Progenitor cell of endocrine pancreas (in vitro differentiated cells): Measurements from ENCODE around the gene SOWAHC. TPM values are rescaled to one million over a fixed set of nuclear protein-coding genes. Genes with fewer than 3 reads are reported as not detected.

Experiments
- DNase-seq: peaks from one replicate; pipeline ENCODE4 v3.0.0; 2021; ENCODE audit warnings: low spot score; ENCODE audit not compliant: unreplicated experiment
- H3K27ac Mint-ChIP-seq: 2 replicates; pipeline ENCODE4 v1.8.0; 2021; ENCODE audit warnings: mild to moderate bottlenecking, moderate library complexity, mixed read lengths
- H3K27me3 Mint-ChIP-seq: 2 replicates; pipeline ENCODE4 v1.8.0; 2021; ENCODE audit warnings: mixed read lengths
- H3K36me3 Mint-ChIP-seq: 2 replicates; pipeline ENCODE4 v1.8.0; 2022; ENCODE audit warnings: mixed read lengths; ENCODE audit not compliant: insufficient read depth
- H3K4me1 Mint-ChIP-seq: 2 replicates; pipeline ENCODE4 v1.8.0; 2021; ENCODE audit warnings: low read depth, mixed read lengths
- H3K4me3 Mint-ChIP-seq: 2 replicates; pipeline ENCODE4 v1.8.0; 2021; ENCODE audit warnings: low read depth, mild to moderate bottlenecking, moderate library complexity, mixed read lengths
- H3K9me3 Mint-ChIP-seq: 2 replicates; pipeline ENCODE4 v1.8.0; 2021; ENCODE audit warnings: low read depth, mixed read lengths
- CTCF ChIP-seq: fragments of 200-600 bp; sonication (generic); IDR thresholded peaks from one replicate; pipeline ENCODE4 v1.5.0; 2021; ENCODE audit warnings: antibody characterized with exemption, mild to moderate bottlenecking; ENCODE audit not compliant: unreplicated experiment
- total RNA-seq: library from RNA; stranded (reverse); gene quantifications from 2 replicates; pipeline ENCODE4 v1.2.1, GENCODE V29; 2021

SOWAHC gene
- total RNA-seq, 1 donor from 2014 or later = 12.1 TPM

GRCh38 chr2:109644571-109645275, 30.6 kb downstream of the SOWAHC start:
- H3K27me3 Mint-ChIP-seq = no peaks in the 10 kb centered on the region
- peaks cover 28% of the 10 kb centered on the region for H3K4me1 Mint-ChIP-seq
- H3K36me3 Mint-ChIP-seq = no peaks in the 10 kb centered on the region
- DNase-seq = peak; percentile 17
- TF ChIP-seq CTCF = no peak
- H3K27ac Mint-ChIP-seq = peak overlapping the region; percentile 86
- peak overlapping the region; percentile 55 for H3K4me3 Mint-ChIP-seq
- no peaks in the 10 kb centered on the region for H3K9me3 Mint-ChIP-seq

GRCh38 chr2:109645412-109646184, 31.4 kb downstream of the SOWAHC start:
- TF ChIP-seq CTCF = no peak
- Mint-ChIP-seq H3K9me3 (no peaks in the 10 kb centered on the region), H3K27ac (peak overlapping the region; percentile 86), H3K27me3 (no peaks in the 10 kb centered on the region), H3K4me1 (peaks cover 30% of the 10 kb centered on the region), H3K4me3 (no peak overlapping the region), H3K36me3 (no peaks in the 10 kb centered on the region)
- DNase-seq = no peak

DNA sequence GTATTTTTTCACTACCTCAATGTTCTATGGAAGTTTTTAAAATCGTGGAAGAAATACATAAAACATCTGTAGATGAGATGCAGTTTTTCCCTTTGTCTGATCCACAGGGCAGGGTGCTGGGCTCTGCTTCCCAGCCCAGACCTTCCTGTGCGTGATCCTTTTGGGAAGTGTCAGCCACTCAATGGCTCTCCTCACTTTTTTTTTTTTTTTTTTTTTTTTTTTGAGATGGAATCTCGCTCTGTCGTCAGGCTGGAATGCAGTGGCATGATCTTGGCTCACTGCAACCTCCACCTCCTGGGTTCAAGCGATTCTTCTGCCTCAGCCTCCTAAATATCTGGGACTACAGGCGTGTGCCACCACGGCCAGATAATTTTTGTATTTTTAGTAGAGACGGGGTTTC, 32.8 kb downstream of the SOWAHC start:
- no peaks in the 10 kb centered on the region for H3K9me3 Mint-ChIP-seq
- H3K4me3 Mint-ChIP-seq = no peak overlapping the region
- no peaks in the 10 kb centered on the region for H3K27me3 Mint-ChIP-seq
- peaks cover 30% of the 10 kb centered on the region for H3K4me1 Mint-ChIP-seq
- no peaks in the 10 kb centered on the region for H3K36me3 Mint-ChIP-seq
- TF ChIP-seq CTCF = no peak
- no peak for DNase-seq
- no peak overlapping the region for H3K27ac Mint-ChIP-seq

- peak overlapping the region; percentile 15 for H3K27ac Mint-ChIP-seq
Measured at GRCh38 chr2:109647636-109648035, 33.5 kb downstream of the SOWAHC start.

More at GRCh38 chr2:109647636-109648035, 33.5 kb downstream of the SOWAHC start:
- Mint-ChIP-seq H3K4me1 (peaks cover 28% of the 10 kb centered on the region), H3K36me3 (no peaks in the 10 kb centered on the region), H3K9me3 (no peaks in the 10 kb centered on the region), H3K4me3 (no peak overlapping the region), H3K27me3 (no peaks in the 10 kb centered on the region)
- no peak for DNase-seq
- TF ChIP-seq CTCF = no peak
